LNCaP clone FGC (cell line): ENCODE measurements around the gene CD46.

Experiments used
- DNase-seq: peaks from one replicate; pipeline ENCODE4 v3.0.0-alpha.2; 2011; ENCODE audit warnings: low read depth
- H3K4me3 ChIP-seq: 2 replicates; pipeline ENCODE4 v1.5.1; 2011; ENCODE audit warnings: mild to moderate bottlenecking, low read depth, low read length, control low read depth
- CTCF ChIP-seq: IDR thresholded peaks from 2 replicates; pipeline ENCODE4 v1.5.1; 2012; ENCODE audit warnings: mild to moderate bottlenecking; ENCODE audit not compliant: control insufficient read depth, insufficient read depth; ENCODE audit errors: extremely low read depth

Gene CD46

GRCh38 chr1:207812778-207813511, 61.1 kb downstream of the CD46 start:
- TF ChIP-seq CTCF = no peak
- no peak for DNase-seq
- no peak overlapping the region for H3K4me3 ChIP-seq

GRCh38 chr1:207813512-207813881, 61.6 kb downstream of the CD46 start:
- no peak for TF ChIP-seq CTCF
- no peak overlapping the region for H3K4me3 ChIP-seq
- no peak for DNase-seq

- TF ChIP-seq CTCF = no peak
- DNase-seq = no peak
Observed at GRCh38 chr1:207813946-207814345, 62.1 kb downstream of the CD46 start.

GRCh38 chr1:207814469-207814868, 62.6 kb downstream of the CD46 start:
- no peak for TF ChIP-seq CTCF
- H3K4me3 ChIP-seq = no peak overlapping the region
- no peak for DNase-seq

More at GRCh38 chr1:207813946-207814345, 62.1 kb downstream of the CD46 start:
- H3K4me3 ChIP-seq = no peak overlapping the region

GRCh38 chr1:207815466-207815865, 63.6 kb downstream of the CD46 start:
- no peak overlapping the region for H3K4me3 ChIP-seq
- TF ChIP-seq CTCF = no peak
- DNase-seq = no peak

- no peak for TF ChIP-seq CTCF
- H3K4me3 ChIP-seq = no peak overlapping the region
- no peak for DNase-seq
Observed at GRCh38 chr1:207815913-207816291, 64.0 kb downstream of the CD46 start.

DNA sequence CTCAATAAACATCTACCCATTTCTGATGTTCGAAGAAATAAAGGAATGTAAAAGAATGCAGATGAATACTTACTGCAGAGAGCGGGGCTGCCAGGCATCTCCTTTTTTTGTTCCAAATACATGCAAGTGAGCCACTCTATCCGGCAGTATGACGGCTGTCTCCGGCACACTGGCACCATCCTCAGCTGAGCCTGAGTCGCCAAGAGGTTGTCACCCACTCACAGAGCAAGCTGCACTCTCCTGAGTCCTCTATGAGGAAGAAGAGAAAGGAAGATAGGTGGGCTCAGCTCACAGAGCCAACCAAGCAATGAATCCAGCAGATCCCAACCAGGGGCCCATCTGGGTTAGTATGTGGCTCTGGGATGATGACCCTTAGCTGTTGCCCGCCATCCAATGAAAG, 65.3 kb downstream of the CD46 start:
- TF ChIP-seq CTCF = no peak
- no peak for DNase-seq
- no peak overlapping the region for H3K4me3 ChIP-seq
